GM12878 (cell line): ENCODE results near the gene GPR108. TPM values are rescaled to one million over a fixed set of nuclear protein-coding genes. Genes with fewer than 3 reads are reported as not detected.

Experiments
- CBX5 ChIP-seq: sonication (generic); IDR thresholded peaks from 2 replicates; pipeline ENCODE4 v1.6.1; 2016; ENCODE audit warnings: low read depth, moderate library complexity, mild to moderate bottlenecking, inconsistent platforms
- CHD2 ChIP-seq: IDR thresholded peaks from 2 replicates; pipeline ENCODE4 v1.6.1; 2011; ENCODE audit warnings: low read depth, low read length, improper control_type of control experiment, borderline replicate concordance
- JUND ChIP-seq: IDR thresholded peaks from 2 replicates; pipeline ENCODE4 v1.6.1; 2012; ENCODE audit warnings: low read depth, mild to moderate bottlenecking, low read length, improper control_type of control experiment, moderate library complexity
- MEF2A ChIP-seq: IDR thresholded peaks from 2 replicates; pipeline ENCODE4 v1.6.1; 2011; ENCODE audit warnings: low read depth, mild to moderate bottlenecking, low read length, moderate library complexity; ENCODE audit not compliant: insufficient read depth
- RAD21 ChIP-seq: IDR thresholded peaks from 2 replicates; pipeline ENCODE4 v1.6.1; 2011; ENCODE audit warnings: mild to moderate bottlenecking, low read depth, low read length, moderate library complexity; ENCODE audit not compliant: insufficient read depth
- RAD51 ChIP-seq: fragments of 450-650 bp; IDR thresholded peaks from 2 replicates; pipeline ENCODE4 v1.6.1; 2016; ENCODE audit warnings: moderate library complexity, mild to moderate bottlenecking, inconsistent platforms
- RFX5 ChIP-seq: IDR thresholded peaks from 2 replicates; pipeline ENCODE4 v1.6.1; 2011; ENCODE audit warnings: low read depth, low read length, improper control_type of control experiment
- YBX1 ChIP-seq: fragments of 450-650 bp; IDR thresholded peaks from 2 replicates; pipeline ENCODE4 v1.6.1; 2016; ENCODE audit warnings: antibody characterized with exemption
- polyA plus RNA-seq, 11 experiments: library from polyadenylated mRNA; depleted of rRNA in 4 of 11; unstranded in 6 of 11; stranded (reverse) in 5 of 11; fragments of >200 nt; fragmentation: Nextera tagmentation in 4 of 11; fragmentation: Illumina TruSeq in 1 of 11; extraction: Ambion mirVana in 4 of 11; extraction: Trizol in 1 of 11; gene quantifications; 1 replicate in 1 of 11; 2 replicates in 10 of 11; pipeline versions ENCODE4 v1.2.1 to v1.2.3, GENCODE V29; 2011 to 2016; ENCODE audit warnings: inconsistent platforms in 2 of 11, missing spikeins in 2 of 11, low read depth in 1 of 11
- total RNA-seq, 4 experiments: library from RNA; depleted of rRNA in 3 of 4; stranded (reverse); fragments of >200 nt in 3 of 4; fragmentation: Illumina TruSeq in 1 of 4; extraction: Trizol in 1 of 4; gene quantifications; 2 replicates each; pipeline versions ENCODE4 v1.2.1 to v1.2.3, GENCODE V29; 2013 to 2021
- TF ChIP-seq, protein P1 (sequence below): IDR thresholded peaks from 2 replicates; pipeline ENCODE4 v1.6.1; 2012; ENCODE audit warnings: improper control_type of control experiment, low read depth, low read length; ENCODE audit not compliant: insufficient replicate concordance
- TF ChIP-seq, protein P2 (sequence below): fragments of 450-650 bp; formaldehyde crosslinking; IDR thresholded peaks from 2 replicates; pipeline ENCODE4 v1.4.0; 2020; ENCODE audit warnings: mild to moderate bottlenecking, moderate library complexity
- TF ChIP-seq, protein P3 (sequence below): fragments of 150-350 bp; IDR thresholded peaks from 2 replicates; pipeline ENCODE4 v1.6.1; 2016; ENCODE audit warnings: low read depth, low read length
- TF ChIP-seq, protein P4 (sequence below), 3 experiments: IDR thresholded peaks in 2 of 3; conservative IDR thresholded peaks in 1 of 3; 2 replicates each; pipeline ENCODE4 v1.5.1; 2011; ENCODE audit warnings: low read depth in 3 of 3, low read length in 3 of 3, mild to moderate bottlenecking in 3 of 3, control low read depth in 2 of 3, moderate library complexity in 2 of 3, inconsistent platforms in 1 of 3, mixed read lengths in 1 of 3; ENCODE audit not compliant: control insufficient read depth in 2 of 3, insufficient read depth in 1 of 3; ENCODE audit errors: extremely low read depth in 1 of 3
- TF ChIP-seq, protein P5 (sequence below): IDR thresholded peaks from 2 replicates; pipeline ENCODE4 v1.6.1; 2011; ENCODE audit warnings: borderline replicate concordance, low read depth, mild to moderate bottlenecking, moderate library complexity, mixed read lengths, low read length; ENCODE audit not compliant: insufficient read depth; ENCODE audit errors: extremely low read length

The GPR108 gene
- total and polyA plus RNA-seq, 10 of the 15 experiments (the other 5 are each of a cell fraction or from before 2014, with no cell fraction given) = 4.4 to 87.2 (median 57.1) TPM

DNA sequence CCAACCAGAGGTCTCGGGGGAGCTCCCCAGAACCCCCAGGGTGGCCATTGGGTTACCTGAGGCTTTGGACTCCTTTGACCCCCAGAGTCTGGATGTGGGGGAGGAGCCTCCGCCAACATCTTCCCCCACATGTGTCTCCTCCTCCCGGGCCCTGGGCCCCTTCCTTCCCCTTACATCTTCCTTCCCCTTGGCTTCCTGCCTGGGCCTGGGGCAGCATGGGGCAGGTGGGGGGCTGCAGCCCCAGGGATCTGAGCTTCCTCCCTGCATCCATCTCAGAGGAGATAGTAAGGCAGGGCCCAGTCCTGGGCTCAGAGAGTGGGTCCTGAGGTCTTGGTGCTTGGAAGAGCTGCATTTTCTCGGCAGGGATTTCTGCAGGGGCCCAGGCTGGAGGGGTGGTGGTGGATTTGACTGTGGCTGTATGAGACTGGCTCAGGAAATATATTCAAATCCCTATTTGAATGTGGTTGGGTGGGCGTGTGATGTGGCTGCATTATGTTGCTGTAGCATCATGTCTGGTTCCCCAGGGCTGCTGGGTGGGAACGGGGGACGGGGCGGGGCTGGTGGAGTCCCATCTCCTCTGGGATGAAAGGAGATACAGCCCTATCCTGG is 36.0 kb upstream of the GPR108 start (continued):
- TF ChIP-seq, protein P1, sequence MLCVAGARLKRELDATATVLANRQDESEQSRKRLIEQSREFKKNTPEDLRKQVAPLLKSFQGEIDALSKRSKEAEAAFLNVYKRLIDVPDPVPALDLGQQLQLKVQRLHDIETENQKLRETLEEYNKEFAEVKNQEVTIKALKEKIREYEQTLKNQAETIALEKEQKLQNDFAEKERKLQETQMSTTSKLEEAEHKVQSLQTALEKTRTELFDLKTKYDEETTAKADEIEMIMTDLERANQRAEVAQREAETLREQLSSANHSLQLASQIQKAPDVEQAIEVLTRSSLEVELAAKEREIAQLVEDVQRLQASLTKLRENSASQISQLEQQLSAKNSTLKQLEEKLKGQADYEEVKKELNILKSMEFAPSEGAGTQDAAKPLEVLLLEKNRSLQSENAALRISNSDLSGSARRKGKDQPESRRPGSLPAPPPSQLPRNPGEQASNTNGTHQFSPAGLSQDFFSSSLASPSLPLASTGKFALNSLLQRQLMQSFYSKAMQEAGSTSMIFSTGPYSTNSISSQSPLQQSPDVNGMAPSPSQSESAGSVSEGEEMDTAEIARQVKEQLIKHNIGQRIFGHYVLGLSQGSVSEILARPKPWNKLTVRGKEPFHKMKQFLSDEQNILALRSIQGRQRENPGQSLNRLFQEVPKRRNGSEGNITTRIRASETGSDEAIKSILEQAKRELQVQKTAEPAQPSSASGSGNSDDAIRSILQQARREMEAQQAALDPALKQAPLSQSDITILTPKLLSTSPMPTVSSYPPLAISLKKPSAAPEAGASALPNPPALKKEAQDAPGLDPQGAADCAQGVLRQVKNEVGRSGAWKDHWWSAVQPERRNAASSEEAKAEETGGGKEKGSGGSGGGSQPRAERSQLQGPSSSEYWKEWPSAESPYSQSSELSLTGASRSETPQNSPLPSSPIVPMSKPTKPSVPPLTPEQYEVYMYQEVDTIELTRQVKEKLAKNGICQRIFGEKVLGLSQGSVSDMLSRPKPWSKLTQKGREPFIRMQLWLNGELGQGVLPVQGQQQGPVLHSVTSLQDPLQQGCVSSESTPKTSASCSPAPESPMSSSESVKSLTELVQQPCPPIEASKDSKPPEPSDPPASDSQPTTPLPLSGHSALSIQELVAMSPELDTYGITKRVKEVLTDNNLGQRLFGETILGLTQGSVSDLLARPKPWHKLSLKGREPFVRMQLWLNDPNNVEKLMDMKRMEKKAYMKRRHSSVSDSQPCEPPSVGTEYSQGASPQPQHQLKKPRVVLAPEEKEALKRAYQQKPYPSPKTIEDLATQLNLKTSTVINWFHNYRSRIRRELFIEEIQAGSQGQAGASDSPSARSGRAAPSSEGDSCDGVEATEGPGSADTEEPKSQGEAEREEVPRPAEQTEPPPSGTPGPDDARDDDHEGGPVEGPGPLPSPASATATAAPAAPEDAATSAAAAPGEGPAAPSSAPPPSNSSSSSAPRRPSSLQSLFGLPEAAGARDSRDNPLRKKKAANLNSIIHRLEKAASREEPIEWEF = no peak
- TF ChIP-seq MEF2A (0 out of 2 replicates have a peak, but pooled peaks have one; percentile 33), RFX5 (no peak), CHD2 (0 out of 2 replicates have a peak, but pooled peaks have one; percentile 31), RAD51 (no peak), JUND (no peak), YBX1 (no peak), RAD21 (no peak), CBX5 (no peak)
- TF ChIP-seq, protein P2, sequence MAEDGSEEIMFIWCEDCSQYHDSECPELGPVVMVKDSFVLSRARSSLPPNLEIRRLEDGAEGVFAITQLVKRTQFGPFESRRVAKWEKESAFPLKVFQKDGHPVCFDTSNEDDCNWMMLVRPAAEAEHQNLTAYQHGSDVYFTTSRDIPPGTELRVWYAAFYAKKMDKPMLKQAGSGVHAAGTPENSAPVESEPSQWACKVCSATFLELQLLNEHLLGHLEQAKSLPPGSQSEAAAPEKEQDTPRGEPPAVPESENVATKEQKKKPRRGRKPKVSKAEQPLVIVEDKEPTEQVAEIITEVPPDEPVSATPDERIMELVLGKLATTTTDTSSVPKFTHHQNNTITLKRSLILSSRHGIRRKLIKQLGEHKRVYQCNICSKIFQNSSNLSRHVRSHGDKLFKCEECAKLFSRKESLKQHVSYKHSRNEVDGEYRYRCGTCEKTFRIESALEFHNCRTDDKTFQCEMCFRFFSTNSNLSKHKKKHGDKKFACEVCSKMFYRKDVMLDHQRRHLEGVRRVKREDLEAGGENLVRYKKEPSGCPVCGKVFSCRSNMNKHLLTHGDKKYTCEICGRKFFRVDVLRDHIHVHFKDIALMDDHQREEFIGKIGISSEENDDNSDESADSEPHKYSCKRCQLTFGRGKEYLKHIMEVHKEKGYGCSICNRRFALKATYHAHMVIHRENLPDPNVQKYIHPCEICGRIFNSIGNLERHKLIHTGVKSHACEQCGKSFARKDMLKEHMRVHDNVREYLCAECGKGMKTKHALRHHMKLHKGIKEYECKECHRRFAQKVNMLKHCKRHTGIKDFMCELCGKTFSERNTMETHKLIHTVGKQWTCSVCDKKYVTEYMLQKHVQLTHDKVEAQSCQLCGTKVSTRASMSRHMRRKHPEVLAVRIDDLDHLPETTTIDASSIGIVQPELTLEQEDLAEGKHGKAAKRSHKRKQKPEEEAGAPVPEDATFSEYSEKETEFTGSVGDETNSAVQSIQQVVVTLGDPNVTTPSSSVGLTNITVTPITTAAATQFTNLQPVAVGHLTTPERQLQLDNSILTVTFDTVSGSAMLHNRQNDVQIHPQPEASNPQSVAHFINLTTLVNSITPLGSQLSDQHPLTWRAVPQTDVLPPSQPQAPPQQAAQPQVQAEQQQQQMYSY (CRISPR knock-in tag) = no peak
- TF ChIP-seq, protein P3, sequence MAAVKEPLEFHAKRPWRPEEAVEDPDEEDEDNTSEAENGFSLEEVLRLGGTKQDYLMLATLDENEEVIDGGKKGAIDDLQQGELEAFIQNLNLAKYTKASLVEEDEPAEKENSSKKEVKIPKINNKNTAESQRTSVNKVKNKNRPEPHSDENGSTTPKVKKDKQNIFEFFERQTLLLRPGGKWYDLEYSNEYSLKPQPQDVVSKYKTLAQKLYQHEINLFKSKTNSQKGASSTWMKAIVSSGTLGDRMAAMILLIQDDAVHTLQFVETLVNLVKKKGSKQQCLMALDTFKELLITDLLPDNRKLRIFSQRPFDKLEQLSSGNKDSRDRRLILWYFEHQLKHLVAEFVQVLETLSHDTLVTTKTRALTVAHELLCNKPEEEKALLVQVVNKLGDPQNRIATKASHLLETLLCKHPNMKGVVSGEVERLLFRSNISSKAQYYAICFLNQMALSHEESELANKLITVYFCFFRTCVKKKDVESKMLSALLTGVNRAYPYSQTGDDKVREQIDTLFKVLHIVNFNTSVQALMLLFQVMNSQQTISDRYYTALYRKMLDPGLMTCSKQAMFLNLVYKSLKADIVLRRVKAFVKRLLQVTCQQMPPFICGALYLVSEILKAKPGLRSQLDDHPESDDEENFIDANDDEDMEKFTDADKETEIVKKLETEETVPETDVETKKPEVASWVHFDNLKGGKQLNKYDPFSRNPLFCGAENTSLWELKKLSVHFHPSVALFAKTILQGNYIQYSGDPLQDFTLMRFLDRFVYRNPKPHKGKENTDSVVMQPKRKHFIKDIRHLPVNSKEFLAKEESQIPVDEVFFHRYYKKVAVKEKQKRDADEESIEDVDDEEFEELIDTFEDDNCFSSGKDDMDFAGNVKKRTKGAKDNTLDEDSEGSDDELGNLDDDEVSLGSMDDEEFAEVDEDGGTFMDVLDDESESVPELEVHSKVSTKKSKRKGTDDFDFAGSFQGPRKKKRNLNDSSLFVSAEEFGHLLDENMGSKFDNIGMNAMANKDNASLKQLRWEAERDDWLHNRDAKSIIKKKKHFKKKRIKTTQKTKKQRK = no peak
- TF ChIP-seq, protein P4, sequence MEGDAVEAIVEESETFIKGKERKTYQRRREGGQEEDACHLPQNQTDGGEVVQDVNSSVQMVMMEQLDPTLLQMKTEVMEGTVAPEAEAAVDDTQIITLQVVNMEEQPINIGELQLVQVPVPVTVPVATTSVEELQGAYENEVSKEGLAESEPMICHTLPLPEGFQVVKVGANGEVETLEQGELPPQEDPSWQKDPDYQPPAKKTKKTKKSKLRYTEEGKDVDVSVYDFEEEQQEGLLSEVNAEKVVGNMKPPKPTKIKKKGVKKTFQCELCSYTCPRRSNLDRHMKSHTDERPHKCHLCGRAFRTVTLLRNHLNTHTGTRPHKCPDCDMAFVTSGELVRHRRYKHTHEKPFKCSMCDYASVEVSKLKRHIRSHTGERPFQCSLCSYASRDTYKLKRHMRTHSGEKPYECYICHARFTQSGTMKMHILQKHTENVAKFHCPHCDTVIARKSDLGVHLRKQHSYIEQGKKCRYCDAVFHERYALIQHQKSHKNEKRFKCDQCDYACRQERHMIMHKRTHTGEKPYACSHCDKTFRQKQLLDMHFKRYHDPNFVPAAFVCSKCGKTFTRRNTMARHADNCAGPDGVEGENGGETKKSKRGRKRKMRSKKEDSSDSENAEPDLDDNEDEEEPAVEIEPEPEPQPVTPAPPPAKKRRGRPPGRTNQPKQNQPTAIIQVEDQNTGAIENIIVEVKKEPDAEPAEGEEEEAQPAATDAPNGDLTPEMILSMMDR (IDR thresholded peaks at IDR 0.05 in 2 of 3, conservative IDR thresholded peaks at IDR 0.05 in 1 of 3; ENCODE audit: control insufficient read depth in 2 of 3, extremely low read depth in 1 of 3, insufficient read depth in 1 of 3, low read depth in 3 of 3, low read length in 3 of 3) = no peak
- TF ChIP-seq, protein P5, sequence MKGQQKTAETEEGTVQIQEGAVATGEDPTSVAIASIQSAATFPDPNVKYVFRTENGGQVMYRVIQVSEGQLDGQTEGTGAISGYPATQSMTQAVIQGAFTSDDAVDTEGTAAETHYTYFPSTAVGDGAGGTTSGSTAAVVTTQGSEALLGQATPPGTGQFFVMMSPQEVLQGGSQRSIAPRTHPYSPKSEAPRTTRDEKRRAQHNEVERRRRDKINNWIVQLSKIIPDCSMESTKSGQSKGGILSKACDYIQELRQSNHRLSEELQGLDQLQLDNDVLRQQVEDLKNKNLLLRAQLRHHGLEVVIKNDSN = no peak
